ENCODE results near the gene MS4A10.

The MS4A10 gene

GRCh38 chr11:60776167-60776566, 9.0 kb upstream of the MS4A10 start:
- peaks cover 8% of the 10 kb centered on the region for H3K4me1 ChIP-seq (ENCODE audit: control insufficient read depth, insufficient read depth, low read length)
- H3K9ac ChIP-seq (ENCODE audit: low read length in 2 of 2), result no peak overlapping the region
- no peaks in the 10 kb centered on the region for H3K9me3 ChIP-seq (ENCODE audit: control insufficient read depth in 2 of 2, low read length in 2 of 2)
- H3K27ac ChIP-seq (ENCODE audit: low read length), result no peak overlapping the region
- no peak overlapping the region for H3K4me3 ChIP-seq (ENCODE audit: low read length in 2 of 2)
- no peaks in the 10 kb centered on the region for H3K36me3 ChIP-seq (ENCODE audit: control insufficient read depth in 2 of 2, insufficient read depth in 2 of 2, low read length in 2 of 2)
- no peaks in the 10 kb centered on the region for H3K27me3 ChIP-seq (ENCODE audit: control insufficient read depth in 1 of 2, insufficient read depth in 2 of 2, low read length in 2 of 2)

GRCh38 chr11:60777106-60777505, 8.0 kb upstream of the MS4A10 start:
- Histone ChIP-seq H3K27me3 (ENCODE audit: control insufficient read depth in 1 of 2, insufficient read depth in 2 of 2, low read length in 2 of 2) (no peaks in the 10 kb centered on the region), H3K27ac (ENCODE audit: low read length) (no peak overlapping the region), H3K4me1 (ENCODE audit: control insufficient read depth, insufficient read depth, low read length) (peaks cover 8% of the 10 kb centered on the region), H3K36me3 (ENCODE audit: control insufficient read depth in 2 of 2, insufficient read depth in 2 of 2, low read length in 2 of 2) (no peaks in the 10 kb centered on the region), H3K4me3 (ENCODE audit: low read length in 2 of 2) (no peak overlapping the region), H3K9me3 (ENCODE audit: control insufficient read depth in 2 of 2, low read length in 2 of 2) (no peaks in the 10 kb centered on the region), H3K9ac (ENCODE audit: low read length in 2 of 2) (no peak overlapping the region)

GRCh38 chr11:60777572-60777971, 7.6 kb upstream of the MS4A10 start:
- Histone ChIP-seq H3K9me3 (ENCODE audit: control insufficient read depth in 2 of 2, low read length in 2 of 2) (no peaks in the 10 kb centered on the region), H3K4me3 (ENCODE audit: low read length in 2 of 2) (no peak overlapping the region), H3K27me3 (ENCODE audit: control insufficient read depth in 1 of 2, insufficient read depth in 2 of 2, low read length in 2 of 2) (no peaks in the 10 kb centered on the region), H3K4me1 (ENCODE audit: control insufficient read depth, insufficient read depth, low read length) (peaks cover 8% of the 10 kb centered on the region), H3K9ac (ENCODE audit: low read length in 2 of 2) (no peak overlapping the region), H3K36me3 (ENCODE audit: control insufficient read depth in 2 of 2, insufficient read depth in 2 of 2, low read length in 2 of 2) (no peaks in the 10 kb centered on the region), H3K27ac (ENCODE audit: low read length) (no peak overlapping the region)

- Histone ChIP-seq H3K27me3 (ENCODE audit: control insufficient read depth in 1 of 2, insufficient read depth in 2 of 2, low read length in 2 of 2) (no peaks in the 10 kb centered on the region), H3K4me3 (ENCODE audit: low read length in 2 of 2) (no peak overlapping the region), H3K9ac (ENCODE audit: low read length in 2 of 2) (no peak overlapping the region), H3K4me1 (ENCODE audit: control insufficient read depth, insufficient read depth, low read length) (peaks cover 8% of the 10 kb centered on the region), H3K36me3 (ENCODE audit: control insufficient read depth in 2 of 2, insufficient read depth in 2 of 2, low read length in 2 of 2) (no peaks in the 10 kb centered on the region), H3K9me3 (ENCODE audit: control insufficient read depth in 2 of 2, low read length in 2 of 2) (no peaks in the 10 kb centered on the region), H3K27ac (ENCODE audit: low read length) (no peak overlapping the region)
These were observed 5.1 kb upstream of the MS4A10 start for GRCh38 chr11:60780065-60780464.

- no peak overlapping the region for H3K9ac ChIP-seq (ENCODE audit: low read length in 2 of 2)
- H3K27ac ChIP-seq (ENCODE audit: low read length), result no peak overlapping the region
- no peaks in the 10 kb centered on the region for H3K36me3 ChIP-seq (ENCODE audit: control insufficient read depth in 2 of 2, insufficient read depth in 2 of 2, low read length in 2 of 2)
- H3K4me1 ChIP-seq (ENCODE audit: control insufficient read depth, insufficient read depth, low read length), result peaks cover 3% of the 10 kb centered on the region
- no peaks in the 10 kb centered on the region for H3K9me3 ChIP-seq (ENCODE audit: control insufficient read depth in 2 of 2, low read length in 2 of 2)
- no peak overlapping the region for H3K4me3 ChIP-seq (ENCODE audit: low read length in 2 of 2)
- no peaks in the 10 kb centered on the region for H3K27me3 ChIP-seq (ENCODE audit: control insufficient read depth in 1 of 2, insufficient read depth in 2 of 2, low read length in 2 of 2)
These were observed 4.4 kb upstream of the MS4A10 start for GRCh38 chr11:60780774-60781173.

- H3K9ac ChIP-seq (ENCODE audit: low read length in 2 of 2), result no peak overlapping the region
- H3K27me3 ChIP-seq (ENCODE audit: control insufficient read depth in 1 of 2, insufficient read depth in 2 of 2, low read length in 2 of 2), result no peaks in the 10 kb centered on the region
- no peak overlapping the region for H3K4me3 ChIP-seq (ENCODE audit: low read length in 2 of 2)
- no peaks in the 10 kb centered on the region for H3K36me3 ChIP-seq (ENCODE audit: control insufficient read depth in 2 of 2, insufficient read depth in 2 of 2, low read length in 2 of 2)
- no peaks in the 10 kb centered on the region for H3K9me3 ChIP-seq (ENCODE audit: control insufficient read depth in 2 of 2, low read length in 2 of 2)
- H3K4me1 ChIP-seq (ENCODE audit: control insufficient read depth, insufficient read depth, low read length), result no peaks in the 10 kb centered on the region
- no peak overlapping the region for H3K27ac ChIP-seq (ENCODE audit: low read length)
These were observed 3.7 kb upstream of the MS4A10 start for GRCh38 chr11:60781286-60781980.

- H3K36me3 ChIP-seq (ENCODE audit: control insufficient read depth in 2 of 2, insufficient read depth in 2 of 2, low read length in 2 of 2), result no peaks in the 10 kb centered on the region
- no peaks in the 10 kb centered on the region for H3K9me3 ChIP-seq (ENCODE audit: control insufficient read depth in 2 of 2, low read length in 2 of 2)
- H3K27ac ChIP-seq (ENCODE audit: low read length), result no peak overlapping the region
- no peak overlapping the region for H3K9ac ChIP-seq (ENCODE audit: low read length in 2 of 2)
- no peak overlapping the region for H3K4me3 ChIP-seq (ENCODE audit: low read length in 2 of 2)
- H3K4me1 ChIP-seq (ENCODE audit: control insufficient read depth, insufficient read depth, low read length), result peaks cover 2% of the 10 kb centered on the region
- H3K27me3 ChIP-seq (ENCODE audit: control insufficient read depth in 1 of 2, insufficient read depth in 2 of 2, low read length in 2 of 2), result no peaks in the 10 kb centered on the region
These were observed 3.2 kb upstream of the MS4A10 start for GRCh38 chr11:60781981-60782316.

GRCh38 chr11:60782393-60783140, 2.6 kb upstream of the MS4A10 start:
- Histone ChIP-seq H3K27ac (ENCODE audit: low read length) (no peak overlapping the region), H3K9ac (ENCODE audit: low read length in 2 of 2) (no peak overlapping the region), H3K4me1 (ENCODE audit: control insufficient read depth, insufficient read depth, low read length) (peaks cover 5% of the 10 kb centered on the region), H3K27me3 (ENCODE audit: control insufficient read depth in 1 of 2, insufficient read depth in 2 of 2, low read length in 2 of 2) (no peaks in the 10 kb centered on the region), H3K4me3 (ENCODE audit: low read length in 2 of 2) (no peak overlapping the region), H3K36me3 (ENCODE audit: control insufficient read depth in 2 of 2, insufficient read depth in 2 of 2, low read length in 2 of 2) (no peaks in the 10 kb centered on the region), H3K9me3 (ENCODE audit: control insufficient read depth in 2 of 2, low read length in 2 of 2) (no peaks in the 10 kb centered on the region)

GRCh38 chr11:60783141-60783484, 2.0 kb upstream of the MS4A10 start:
- Histone ChIP-seq H3K27ac (ENCODE audit: low read length) (no peak overlapping the region), H3K36me3 (ENCODE audit: control insufficient read depth in 2 of 2, insufficient read depth in 2 of 2, low read length in 2 of 2) (no peaks in the 10 kb centered on the region), H3K4me1 (ENCODE audit: control insufficient read depth, insufficient read depth, low read length) (peaks cover 5% of the 10 kb centered on the region), H3K9me3 (ENCODE audit: control insufficient read depth in 2 of 2, low read length in 2 of 2) (no peaks in the 10 kb centered on the region), H3K9ac (ENCODE audit: low read length in 2 of 2) (no peak overlapping the region), H3K4me3 (ENCODE audit: low read length in 2 of 2) (no peak overlapping the region), H3K27me3 (ENCODE audit: control insufficient read depth in 1 of 2, insufficient read depth in 2 of 2, low read length in 2 of 2) (no peaks in the 10 kb centered on the region)

GRCh38 chr11:60783911-60784310, 1.2 kb upstream of the MS4A10 start:
- H3K27me3 ChIP-seq (ENCODE audit: control insufficient read depth in 1 of 2, insufficient read depth in 2 of 2, low read length in 2 of 2), result no peaks in the 10 kb centered on the region
- H3K27ac ChIP-seq (ENCODE audit: low read length), result no peak overlapping the region
- no peaks in the 10 kb centered on the region for H3K9me3 ChIP-seq (ENCODE audit: control insufficient read depth in 2 of 2, low read length in 2 of 2)
- H3K4me3 ChIP-seq (ENCODE audit: low read length in 2 of 2), result no peak overlapping the region
- H3K36me3 ChIP-seq (ENCODE audit: control insufficient read depth in 2 of 2, insufficient read depth in 2 of 2, low read length in 2 of 2), result no peaks in the 10 kb centered on the region
- H3K9ac ChIP-seq (ENCODE audit: low read length in 2 of 2), result no peak overlapping the region
- H3K4me1 ChIP-seq (ENCODE audit: control insufficient read depth, insufficient read depth, low read length), result peaks cover 5% of the 10 kb centered on the region

- Histone ChIP-seq H3K4me3 (ENCODE audit: low read length in 2 of 2) (no peak overlapping the region), H3K27ac (ENCODE audit: low read length) (no peak overlapping the region), H3K36me3 (ENCODE audit: control insufficient read depth in 2 of 2, insufficient read depth in 2 of 2, low read length in 2 of 2) (no peaks in the 10 kb centered on the region), H3K9me3 (ENCODE audit: control insufficient read depth in 2 of 2, low read length in 2 of 2) (no peaks in the 10 kb centered on the region), H3K4me1 (ENCODE audit: control insufficient read depth, insufficient read depth, low read length) (peaks cover 5% of the 10 kb centered on the region), H3K27me3 (ENCODE audit: control insufficient read depth in 1 of 2, insufficient read depth in 2 of 2, low read length in 2 of 2) (no peaks in the 10 kb centered on the region), H3K9ac (ENCODE audit: low read length in 2 of 2) (no peak overlapping the region)
These were observed 751 bp downstream of the MS4A10 start for GRCh38 chr11:60785806-60786361.

Data from stomach smooth muscle (tissue), 2 donors.